BLaER1 treated with 17β-estradiol and CSF1 and Interleukin-3, amounts not matched to agents 10 nM and 100 nM (cell line): ENCODE measurements around the gene COL23A1.

ENCODE experiments used
- H3K27ac ChIP-seq, 11 experiments: shearing (Covaris generic); formaldehyde crosslinking; 2 replicates each; pipeline ENCODE4 v1.8.1; 2022
- H3K27me3 ChIP-seq, 11 experiments: shearing (Covaris generic); formaldehyde crosslinking; 2 replicates each; pipeline ENCODE4 v1.8.1; 2022
- H3K36me3 ChIP-seq, 11 experiments: shearing (Covaris generic); formaldehyde crosslinking; 2 replicates each; pipeline ENCODE4 v1.8.1; 2022
- H3K4me1 ChIP-seq, 10 experiments: shearing (Covaris generic); formaldehyde crosslinking; 2 replicates each; pipeline ENCODE4 v1.8.1; 2022
- H3K4me2 ChIP-seq, 11 experiments: shearing (Covaris generic); formaldehyde crosslinking; 2 replicates each; pipeline ENCODE4 v1.8.1; 2022
- H3K4me3 ChIP-seq, 10 experiments: shearing (Covaris generic); formaldehyde crosslinking; 2 replicates each; pipeline ENCODE4 v1.8.1; 2022
- H3K9ac ChIP-seq, 11 experiments: shearing (Covaris generic); formaldehyde crosslinking; 2 replicates each; pipeline ENCODE4 v1.8.1; 2022
- H3K9me3 ChIP-seq, 11 experiments: shearing (Covaris generic); formaldehyde crosslinking; replicated peaks in 1 of 11; 2 replicates each; pipeline ENCODE4 v1.8.1; 2022
- H4K20me1 ChIP-seq, 11 experiments: shearing (Covaris generic); formaldehyde crosslinking; 2 replicates each; pipeline ENCODE4 v1.8.1; 2022
- Cebpa-rat ChIP-seq, 11 experiments: shearing (Covaris generic); IDR thresholded peaks; 2 replicates each; pipeline ENCODE4 v1.8.1; 2022

The COL23A1 gene

DNA sequence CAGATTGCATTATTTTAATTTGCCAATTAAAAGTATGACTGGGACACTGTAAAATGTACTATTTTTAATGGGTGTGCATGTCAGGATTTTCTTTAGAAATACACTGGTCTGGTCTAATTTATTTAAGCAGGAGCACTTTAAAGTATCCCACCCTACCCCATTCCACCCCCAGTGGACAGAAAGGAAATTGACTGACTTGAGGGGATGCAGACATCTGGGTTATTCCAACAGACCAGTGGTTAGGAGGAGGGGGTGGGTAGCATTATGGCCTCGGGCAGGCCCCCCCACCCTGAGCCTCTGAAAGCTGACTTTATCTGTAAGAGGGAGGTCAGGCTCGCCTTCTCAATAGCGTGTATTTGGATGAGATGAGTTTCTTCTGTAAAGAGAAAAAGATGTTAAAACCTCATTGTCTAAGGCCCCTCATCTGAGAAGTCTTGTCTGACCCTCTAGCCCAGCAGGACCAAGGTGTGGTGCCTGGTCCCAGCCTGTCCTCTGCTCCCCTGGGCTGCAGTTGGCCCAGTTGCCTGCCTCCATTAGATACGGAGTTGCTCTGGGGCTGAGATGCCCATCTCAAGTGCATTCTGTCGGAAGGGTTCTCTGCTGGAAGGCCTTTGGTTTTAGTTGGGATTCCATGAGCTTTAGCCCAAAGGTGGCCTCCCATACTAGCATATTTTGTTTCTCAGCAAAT is 381.5 kb downstream of the COL23A1 start:
- Histone ChIP-seq H3K27me3 (no peaks in the 10 kb centered on the region), H3K4me3 (no peak overlapping the region), H3K9ac (peak overlapping the region in 1 of 11 experiments; percentile 37; a peak in 1 of 22 replicates), H3K9me3 (no peaks in the 10 kb centered on the region; a peak in 4 of 22 replicates), H3K36me3 (peaks cover 77 to 89% (median 86%) of the 10 kb centered on the region in 11 experiments), H3K4me1 (peaks cover 24 to 49% (median 33%) of the 10 kb centered on the region in 10 experiments), H3K4me2 (peak overlapping the region in 3 of 11 experiments; percentile 94 to 98 (median 96); a peak in 7 of 22 replicates), H3K27ac (no peak overlapping the region), H4K20me1 (peaks cover 85 to 93% (median 92%) of the 10 kb centered on the region in 11 experiments)
- TF ChIP-seq Cebpa-rat (IDR thresholded peaks at IDR 0.05), result no peak

DNA sequence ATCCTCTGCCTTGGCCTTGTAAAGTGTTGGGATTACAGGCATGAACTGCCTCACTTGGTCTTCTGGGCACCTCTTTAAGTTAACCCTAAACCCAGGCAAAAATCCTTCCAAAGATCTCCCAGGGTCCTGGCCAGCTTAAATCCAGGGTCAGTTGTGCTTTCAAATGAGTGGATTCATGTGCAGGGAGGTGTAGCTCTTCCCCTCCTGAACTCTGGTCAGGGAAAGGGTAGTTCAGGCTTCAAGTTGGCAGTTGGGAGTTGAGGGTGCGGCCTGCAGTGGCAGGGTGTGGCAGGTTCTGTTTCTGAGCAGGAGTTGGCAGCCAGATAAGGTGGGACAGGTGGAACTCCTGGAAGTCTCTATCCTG is 382.3 kb downstream of the COL23A1 start:
- Histone ChIP-seq H3K27ac (no peak overlapping the region), H3K4me3 (peak overlapping the region in 5 of 10 experiments; percentile 28 to 100 (median 100); a peak in 5 of 20 replicates), H3K27me3 (no peaks in the 10 kb centered on the region), H3K36me3 (peaks cover 69 to 81% (median 78%) of the 10 kb centered on the region in 11 experiments), H3K4me2 (peak overlapping the region; percentile 84 to 98 (median 95)), H4K20me1 (peaks cover 77 to 85% (median 84%) of the 10 kb centered on the region in 11 experiments), H3K4me1 (peaks cover 24 to 46% (median 31%) of the 10 kb centered on the region in 10 experiments), H3K9ac (peak overlapping the region in 9 of 11 experiments; percentile 2 to 100 (median 99); a peak in 10 of 22 replicates), H3K9me3 (no peaks in the 10 kb centered on the region; a peak in 4 of 22 replicates)
- no peak for TF ChIP-seq Cebpa-rat (IDR thresholded peaks at IDR 0.05)

DNA sequence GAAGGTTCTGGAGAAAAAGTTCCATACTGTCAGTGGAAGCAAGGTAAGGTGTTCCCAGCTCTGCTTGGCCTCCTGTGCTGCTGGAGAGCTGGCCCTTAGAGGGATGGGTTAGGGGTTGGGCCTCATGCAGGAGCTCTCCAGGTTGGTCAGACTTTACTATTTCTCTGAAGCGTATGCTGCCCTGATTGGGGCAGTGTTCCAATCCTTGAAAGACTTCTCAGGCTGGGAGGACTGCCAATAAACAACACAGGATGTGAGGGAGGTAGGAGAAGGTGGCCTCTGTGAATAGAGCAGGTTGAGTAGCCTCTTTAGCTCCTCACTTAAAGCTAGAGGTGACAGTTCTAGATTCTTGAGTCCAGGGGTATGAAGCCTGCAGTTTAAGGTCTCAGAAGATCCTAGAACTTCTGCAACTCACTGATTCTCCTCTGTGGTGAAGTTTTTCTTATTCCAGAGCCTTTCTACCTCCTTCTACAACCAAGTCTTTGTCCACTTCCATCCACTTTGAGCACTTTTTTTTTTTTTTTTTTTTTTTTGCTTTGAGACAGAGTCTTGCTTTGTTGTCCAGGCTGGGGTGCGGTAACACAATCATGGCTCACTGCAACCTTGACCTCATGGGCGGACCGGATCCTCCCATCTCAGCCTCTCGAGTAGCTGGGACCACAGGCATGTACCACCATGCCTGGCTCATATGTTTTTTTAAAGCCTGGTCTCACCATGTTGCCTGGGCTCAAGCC is 382.8 kb downstream of the COL23A1 start:
- Histone ChIP-seq H3K27ac (no peak overlapping the region), H3K27me3 (no peaks in the 10 kb centered on the region), H3K36me3 (peaks cover 64 to 75% (median 72%) of the 10 kb centered on the region in 11 experiments), H3K9ac (peak overlapping the region; percentile 16 to 100 (median 100); a peak in 18 of 22 replicates), H3K4me3 (peak overlapping the region in 9 of 10 experiments; percentile 93 to 100 (median 99); a peak in 16 of 20 replicates), H3K4me2 (peak overlapping the region; percentile 84 to 98 (median 95)), H4K20me1 (peaks cover 72 to 80% (median 78%) of the 10 kb centered on the region in 11 experiments), H3K9me3 (no peaks in the 10 kb centered on the region; a peak in 4 of 22 replicates), H3K4me1 (peaks cover 25 to 50% (median 34%) of the 10 kb centered on the region in 10 experiments)
- TF ChIP-seq Cebpa-rat (IDR thresholded peaks at IDR 0.05), result no peak

DNA sequence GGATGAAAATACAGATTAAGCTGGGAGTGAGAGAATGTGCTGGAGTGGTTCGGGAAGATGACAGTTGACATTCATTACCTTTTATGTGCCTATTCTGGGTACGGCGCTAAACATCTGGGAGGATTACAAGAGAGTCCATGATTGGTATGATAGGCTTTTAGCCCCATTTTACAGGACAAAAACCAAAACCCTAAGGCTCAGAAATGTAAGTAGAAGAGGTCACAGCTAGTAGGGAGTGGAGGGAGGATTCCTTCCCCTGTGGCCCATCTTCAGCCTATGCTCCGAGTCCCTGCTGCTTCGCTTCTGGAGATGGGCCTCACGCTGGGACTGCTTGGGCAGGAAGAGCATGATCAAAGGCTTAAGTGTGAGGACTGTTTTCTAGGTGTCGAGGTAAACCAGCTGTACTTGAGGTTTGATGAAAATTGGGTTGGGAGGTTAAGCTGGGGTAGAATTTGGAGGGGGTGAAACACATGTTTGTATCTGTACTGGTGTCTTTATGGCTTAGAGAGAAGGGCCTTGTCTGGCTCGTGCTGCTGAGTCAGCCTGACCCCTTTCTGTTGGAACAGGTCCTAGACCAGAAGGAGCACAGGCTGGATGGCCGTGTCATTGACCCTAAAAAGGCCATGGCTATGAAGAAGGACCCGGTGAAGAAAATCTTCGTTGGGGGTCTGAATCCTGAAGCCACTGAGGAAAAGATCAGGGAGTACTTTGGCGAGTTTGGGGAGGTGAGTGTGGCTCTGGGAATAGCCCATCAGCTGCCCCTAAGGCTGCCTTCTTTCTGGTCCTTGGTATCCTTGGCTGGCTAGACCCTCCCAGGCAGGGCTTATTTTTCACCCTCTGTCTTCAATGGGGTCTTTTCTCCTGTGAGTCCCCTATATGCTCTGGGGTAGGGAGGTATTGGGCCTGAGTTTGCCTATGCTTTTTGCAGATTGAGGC is 383.8 kb downstream of the COL23A1 start:
- no peak for TF ChIP-seq Cebpa-rat (IDR thresholded peaks at IDR 0.05)
- Histone ChIP-seq H3K4me3 (peak overlapping the region; percentile 93 to 100 (median 99)), H3K4me2 (peak overlapping the region; percentile 84 to 98 (median 95)), H3K36me3 (peaks cover 54 to 66% (median 63%) of the 10 kb centered on the region in 11 experiments), H3K9me3 (no peaks in the 10 kb centered on the region; a peak in 4 of 22 replicates), H3K27me3 (no peaks in the 10 kb centered on the region), H3K9ac (peak overlapping the region; percentile 95 to 100 (median 100)), H3K27ac (peak overlapping the region in 10 of 11 experiments; percentile 1 to 99 (median 95); a peak in 9 of 22 replicates), H4K20me1 (peaks cover 63 to 70% (median 69%) of the 10 kb centered on the region in 11 experiments), H3K4me1 (peaks cover 25 to 59% (median 42%) of the 10 kb centered on the region in 10 experiments)

DNA sequence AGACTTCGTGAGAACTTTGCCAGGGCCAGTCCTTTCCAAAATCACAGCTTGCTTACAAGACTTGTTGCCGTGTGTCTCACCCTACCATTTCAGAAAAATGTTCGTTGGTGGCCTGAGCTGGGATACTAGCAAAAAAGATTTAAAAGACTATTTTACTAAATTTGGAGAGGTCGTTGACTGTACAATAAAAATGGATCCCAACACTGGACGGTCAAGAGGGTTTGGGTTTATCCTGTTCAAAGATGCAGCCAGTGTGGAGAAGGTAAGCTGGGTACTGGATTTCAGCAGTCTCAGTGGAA is 384.5 kb downstream of the COL23A1 start:
- Histone ChIP-seq H3K36me3 (peaks cover 47 to 59% (median 56%) of the 10 kb centered on the region in 11 experiments), H3K4me3 (peak overlapping the region; percentile 93 to 100 (median 99)), H3K9ac (peak overlapping the region; percentile 95 to 100 (median 100)), H3K27me3 (no peaks in the 10 kb centered on the region), H4K20me1 (peaks cover 55 to 63% (median 62%) of the 10 kb centered on the region in 11 experiments), H3K9me3 (no peaks in the 10 kb centered on the region; a peak in 4 of 22 replicates), H3K4me2 (peak overlapping the region; percentile 84 to 98 (median 95)), H3K27ac (peak overlapping the region; percentile 92 to 99 (median 97); a peak in 21 of 22 replicates), H3K4me1 (peaks cover 25 to 62% (median 44%) of the 10 kb centered on the region in 10 experiments)
- no peak for TF ChIP-seq Cebpa-rat (IDR thresholded peaks at IDR 0.05)

DNA sequence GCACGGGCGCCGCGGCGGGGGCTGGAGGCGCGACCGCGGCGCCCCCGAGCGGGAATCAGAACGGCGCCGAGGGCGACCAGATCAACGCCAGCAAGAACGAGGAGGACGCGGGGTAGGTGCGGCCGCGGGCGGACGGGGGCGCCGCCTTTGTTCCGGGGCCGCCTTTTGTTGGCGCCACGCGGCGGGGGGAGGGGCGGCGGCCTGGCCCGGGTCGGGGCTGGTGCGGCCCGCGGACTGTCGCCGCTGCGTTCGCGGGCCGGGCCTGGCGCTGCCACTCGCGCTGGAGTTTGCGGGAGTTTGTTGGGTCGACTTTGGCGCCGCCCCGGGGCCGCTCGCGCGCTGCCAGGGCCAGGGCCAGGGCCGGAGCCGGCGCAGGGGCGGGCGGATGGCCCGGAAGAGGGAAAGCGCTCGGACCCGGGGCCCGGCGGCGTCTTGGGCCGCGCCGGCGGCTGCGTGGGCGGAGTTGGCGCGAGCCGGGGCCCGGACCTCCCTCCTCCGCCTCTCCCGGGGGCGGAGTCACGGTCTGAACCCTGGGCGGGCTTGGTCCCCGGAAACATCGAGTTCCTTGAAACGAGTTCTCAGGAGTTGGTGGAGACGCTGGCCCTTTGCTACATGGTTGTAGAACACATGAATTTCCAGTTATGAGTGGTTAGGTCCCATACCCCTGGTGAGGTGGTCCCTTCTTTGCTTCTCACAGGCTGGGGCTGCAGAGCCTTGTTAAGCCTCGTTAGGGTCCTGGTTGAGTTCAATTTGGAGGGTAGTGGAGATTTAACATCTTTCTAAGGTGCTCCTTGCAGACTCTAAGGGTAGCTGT is 385.1 kb downstream of the COL23A1 start:
- no peaks in the 10 kb centered on the region; a peak in 4 of 22 replicates for H3K9me3 ChIP-seq
- peak overlapping the region; percentile 84 to 98 (median 95) for H3K4me2 ChIP-seq
- H3K27ac ChIP-seq, result peak overlapping the region; percentile 92 to 99 (median 97)
- peak overlapping the region; percentile 95 to 100 (median 100) for H3K9ac ChIP-seq
- no peak for TF ChIP-seq Cebpa-rat (IDR thresholded peaks at IDR 0.05)
- H4K20me1 ChIP-seq, result peaks cover 50 to 57% (median 56%) of the 10 kb centered on the region in 11 experiments
- H3K36me3 ChIP-seq, result peaks cover 41 to 53% (median 50%) of the 10 kb centered on the region in 11 experiments
- peak overlapping the region; percentile 93 to 100 (median 99) for H3K4me3 ChIP-seq
- no peaks in the 10 kb centered on the region for H3K27me3 ChIP-seq
- peaks cover 25 to 61% (median 46%) of the 10 kb centered on the region in 10 experiments for H3K4me1 ChIP-seq

DNA sequence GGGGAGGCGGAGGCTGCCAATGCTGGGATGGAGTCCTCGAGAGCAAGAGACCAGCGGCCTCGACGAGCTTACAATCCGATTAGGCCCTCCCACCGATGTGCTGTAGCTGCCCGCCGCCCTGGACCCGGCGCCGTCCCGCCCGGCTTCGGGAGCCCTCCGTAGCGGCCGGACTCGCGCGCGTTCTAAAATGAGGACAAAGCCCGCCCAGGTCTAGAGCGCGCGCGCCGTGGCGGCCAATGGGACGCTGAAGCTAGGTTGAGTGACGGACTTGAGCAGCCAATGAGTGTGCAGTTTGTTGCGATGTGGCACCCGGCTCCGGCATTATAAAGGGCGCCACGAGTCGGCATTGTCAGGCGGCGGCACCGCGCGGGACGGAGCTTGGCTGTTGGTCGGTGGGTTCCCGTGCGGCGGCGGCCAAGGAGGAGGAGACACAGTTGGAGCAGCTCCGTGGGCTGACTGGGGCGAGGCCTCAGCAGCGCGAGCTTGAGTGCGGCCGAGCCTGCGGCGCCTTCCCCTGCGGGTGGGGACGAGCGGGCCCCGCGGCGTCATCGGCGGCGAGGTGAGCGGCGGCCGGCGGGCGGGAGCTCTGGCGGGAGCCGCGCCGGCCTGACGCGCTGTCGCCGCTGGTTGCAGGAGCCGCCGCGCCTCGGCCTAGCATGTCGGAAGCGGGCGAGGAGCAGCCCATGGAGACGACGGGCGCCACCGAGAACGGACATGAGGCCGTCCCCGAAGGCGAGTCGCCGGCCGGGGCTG is 385.8 kb downstream of the COL23A1 start, which contains the start of gene HNRNPAB:
TSS of gene HNRNPAB (plus strand) at position 352 of the 753 bp plus-strand sequence. CDS start at position 657, 305 bp downstream.
- H4K20me1 ChIP-seq, result peaks cover 42 to 50% (median 48%) of the 10 kb centered on the region in 11 experiments
- peak within 1 kb of the TSS; percentile 93 to 100 (median 99) for H3K4me3 ChIP-seq
- no peaks in the 10 kb centered on the region for H3K27me3 ChIP-seq
- peaks cover 25 to 57% (median 46%) of the 10 kb centered on the region in 10 experiments for H3K4me1 ChIP-seq
- peak within 1 kb of the TSS; percentile 90 to 98 (median 95) for H3K4me2 ChIP-seq
- no peaks in the 10 kb centered on the region; a peak in 4 of 22 replicates for H3K9me3 ChIP-seq
- no peak for TF ChIP-seq Cebpa-rat (IDR thresholded peaks at IDR 0.05)
- peak within 1 kb of the TSS; percentile 95 to 100 (median 100) for H3K9ac ChIP-seq
- peaks cover 34 to 46% (median 42%) of the 10 kb centered on the region in 11 experiments for H3K36me3 ChIP-seq
- peak within 1 kb of the TSS; percentile 92 to 99 (median 97) for H3K27ac ChIP-seq
